ENCODE data around the gene MFAP2.

MFAP2 gene

GRCh38 chr1:17007121-17007520 lies 26.7 kb upstream of the MFAP2 start:
- DNase-seq: no peak

- no peak for DNase-seq
Measured at GRCh38 chr1:17005365-17005740, 24.9 kb upstream of the MFAP2 start.

DNA sequence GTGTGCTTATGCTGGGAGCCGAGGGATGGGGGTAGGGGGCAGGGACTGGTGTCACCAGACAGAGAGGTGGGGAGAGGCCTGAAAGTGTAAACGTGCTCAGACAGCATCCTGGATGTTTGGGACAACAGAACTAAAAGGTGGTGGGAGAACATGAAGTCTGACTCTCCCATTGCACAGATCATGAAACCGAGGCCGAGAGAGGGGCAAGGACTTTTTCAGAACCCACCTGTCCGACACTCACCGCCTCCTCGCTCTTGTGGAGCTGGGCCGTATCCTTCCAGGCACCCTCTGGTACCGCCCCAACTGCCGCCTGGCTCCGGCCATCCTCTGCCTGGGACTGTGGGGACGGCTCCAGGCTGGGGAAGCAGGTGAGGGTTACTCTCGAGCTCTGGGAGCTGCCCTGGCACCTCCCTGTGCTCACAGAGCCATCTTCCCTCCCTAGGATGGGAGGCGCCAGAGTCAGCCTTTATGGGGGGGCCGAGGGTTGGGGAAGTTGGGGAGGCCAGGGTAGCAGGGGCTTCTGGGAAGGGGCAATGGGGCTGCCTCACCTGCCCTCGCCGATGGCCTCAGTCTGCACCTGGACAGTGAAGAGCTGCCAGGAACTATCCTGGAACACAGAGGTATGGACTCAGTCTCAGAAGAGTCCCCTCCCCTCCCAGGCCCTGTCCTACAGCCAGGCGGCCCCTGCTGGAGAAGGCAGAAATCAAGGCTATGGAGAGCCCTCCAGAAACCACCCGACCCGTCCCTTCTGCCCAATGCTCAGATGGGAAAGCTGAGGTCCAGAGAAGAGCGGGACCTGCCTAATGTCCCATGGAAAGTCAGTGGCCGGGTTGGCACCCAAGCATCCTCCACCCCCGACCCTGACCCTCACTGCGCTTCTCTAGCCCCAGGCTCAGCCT lies 24.3 kb upstream of the MFAP2 start:
- DNase-seq: no peak

- DNase-seq: no peak
Measured at GRCh38 chr1:17002524-17002902, 22.1 kb upstream of the MFAP2 start.

- no peak for DNase-seq
Measured at GRCh38 chr1:17001760-17002523, 21.5 kb upstream of the MFAP2 start.

- no peak for DNase-seq
Measured at GRCh38 chr1:16999863-17000262, 19.4 kb upstream of the MFAP2 start.

- no peak for DNase-seq
Measured at GRCh38 chr1:16998589-16998988, 18.2 kb upstream of the MFAP2 start.

GRCh38 chr1:16996845-16997244 lies 16.4 kb upstream of the MFAP2 start:
- no peak for DNase-seq

DNA sequence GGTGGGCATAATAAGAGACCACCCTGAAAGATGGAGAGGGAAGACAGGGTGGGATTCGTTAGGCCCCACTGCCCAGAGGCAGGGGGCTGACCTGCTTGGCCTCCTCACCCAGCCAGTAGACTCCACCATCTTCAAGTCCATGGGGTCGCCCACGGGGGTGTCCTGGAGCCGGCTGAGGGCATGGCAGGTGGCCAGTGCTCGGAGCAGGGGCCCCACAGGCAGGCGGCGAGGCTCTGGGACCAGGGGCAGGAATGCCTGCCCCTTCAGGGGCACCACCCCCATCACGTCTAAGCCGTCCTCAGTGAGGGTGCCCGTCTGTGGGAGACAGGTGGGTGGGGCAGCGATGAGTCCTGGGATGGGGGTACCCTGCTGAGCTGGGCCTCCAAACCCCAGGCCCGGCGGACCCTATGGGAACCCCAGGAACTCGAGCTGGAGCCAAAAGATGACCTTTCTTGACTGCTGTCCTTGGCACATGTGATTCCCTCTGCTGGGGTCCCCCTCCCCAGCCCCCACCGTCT lies 13.2 kb upstream of the MFAP2 start:
- DNase-seq: no peak

DNA sequence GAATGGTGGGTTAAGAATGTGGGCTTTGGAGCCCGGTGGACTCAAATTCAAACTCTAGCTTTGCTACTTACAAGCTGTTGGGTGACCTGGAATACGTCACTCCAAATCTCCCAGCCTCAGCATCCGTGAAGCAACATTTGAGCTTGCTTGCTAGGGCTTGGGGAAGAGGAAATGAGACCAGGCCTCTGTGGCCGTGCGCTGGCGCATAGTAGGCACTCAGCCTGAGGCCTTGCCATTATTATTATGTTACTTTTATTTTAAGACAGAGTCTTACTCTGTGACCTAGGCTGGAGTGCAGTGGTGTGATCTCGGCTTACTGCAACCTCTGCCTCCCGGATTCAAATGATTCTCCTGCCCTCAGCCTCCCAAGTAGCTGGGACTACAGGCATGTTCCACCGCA lies 12.3 kb upstream of the MFAP2 start:
- DNase-seq: no peak

GRCh38 chr1:16992102-16992501 lies 11.7 kb upstream of the MFAP2 start:
- DNase-seq: no peak

DNA sequence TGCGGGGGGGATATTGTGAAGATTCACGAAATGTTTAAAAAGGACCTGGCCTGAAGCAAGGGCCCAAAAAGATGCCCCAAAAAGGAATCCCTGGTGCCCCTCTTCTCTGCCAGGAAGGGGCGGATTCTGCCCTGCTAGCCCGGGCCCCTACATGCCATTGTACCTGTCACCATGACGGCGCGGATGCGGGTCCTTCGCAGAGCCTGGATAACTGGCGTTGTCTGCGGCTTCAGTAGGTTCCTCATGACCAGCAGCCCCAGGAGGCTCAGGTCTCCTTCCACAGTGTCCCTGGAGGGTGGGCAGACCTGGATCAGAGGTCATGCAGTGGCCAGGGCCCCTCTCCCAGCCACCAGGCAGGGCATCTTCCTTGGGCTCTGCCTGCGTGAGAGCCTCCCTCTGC lies 11.2 kb upstream of the MFAP2 start:
- no peak for DNase-seq

DNA sequence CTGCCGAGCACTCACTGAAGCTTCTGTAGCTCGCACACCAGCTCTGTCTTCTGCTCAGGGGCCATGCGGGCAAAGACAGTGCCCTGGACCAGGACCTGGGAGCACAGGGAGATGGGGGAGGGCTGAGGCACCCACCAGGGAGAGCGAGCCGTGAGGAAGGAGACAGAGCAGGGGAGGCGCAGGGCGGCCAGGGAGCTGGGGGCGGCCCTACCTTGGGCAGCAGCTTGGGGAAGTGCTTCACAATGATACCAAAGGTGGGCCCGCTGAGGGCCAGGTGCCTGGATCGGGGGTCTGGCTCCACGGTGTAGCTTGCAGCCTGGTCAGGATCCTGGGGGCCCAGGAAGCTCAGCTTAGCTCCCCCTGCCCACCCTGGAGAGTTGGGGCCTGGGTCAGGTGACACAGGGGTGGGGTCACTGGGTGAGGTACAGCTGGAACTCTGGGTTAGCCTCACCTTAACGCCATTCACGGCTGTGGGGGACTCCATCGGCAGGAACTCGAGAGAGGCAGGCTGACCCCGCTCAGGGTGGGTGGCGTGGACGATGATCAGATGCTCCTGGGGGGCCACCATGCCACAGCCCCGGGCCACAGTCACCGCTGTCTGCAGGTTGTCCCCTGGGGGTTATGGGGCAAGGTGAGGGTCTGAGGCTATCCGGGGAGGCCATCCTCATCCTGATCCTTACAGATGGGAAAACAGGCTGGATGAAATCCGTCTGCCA lies 9.4 kb upstream of the MFAP2 start:
- DNase-seq: no peak

DNA sequence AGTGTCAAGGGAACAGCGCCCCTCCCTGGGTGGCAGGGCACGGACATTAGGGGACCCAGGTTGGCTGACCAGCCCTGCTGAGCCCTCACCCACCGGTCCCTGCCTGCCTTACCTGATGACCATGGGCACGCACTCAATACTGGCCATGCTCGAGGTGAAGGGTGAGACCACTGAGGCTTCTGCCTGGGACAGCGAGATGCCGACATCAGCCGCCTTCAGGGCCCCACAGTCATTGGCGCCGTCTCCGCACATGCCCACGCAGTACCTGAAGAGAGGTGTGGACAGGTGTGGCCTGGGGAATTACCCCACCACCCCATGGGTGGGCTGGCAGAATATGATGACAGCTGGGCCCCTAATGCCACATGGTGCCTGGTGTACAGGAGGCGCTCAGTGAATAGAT lies 7.8 kb upstream of the MFAP2 start:
- no peak for DNase-seq

DNA sequence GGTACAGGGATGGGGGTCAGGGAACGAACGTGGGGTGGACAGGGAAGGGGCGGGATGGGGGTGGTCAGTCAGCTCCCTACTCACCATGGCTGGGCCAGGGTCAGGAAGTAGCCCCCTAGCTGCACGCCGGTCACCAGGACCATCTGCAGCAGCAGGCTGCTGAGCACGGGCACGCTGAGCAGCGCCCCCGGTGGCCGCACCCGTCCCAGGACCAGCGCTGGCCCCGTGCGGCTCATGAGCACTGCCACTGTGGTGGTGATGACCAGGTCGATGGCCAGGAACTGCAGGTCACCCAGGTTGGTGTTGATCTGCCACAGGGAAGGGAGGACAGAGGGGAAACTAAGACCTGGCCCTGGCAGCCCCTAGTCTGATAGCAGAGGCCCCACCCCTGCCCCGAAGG lies 6.5 kb upstream of the MFAP2 start:
- DNase-seq: no peak

- DNase-seq: no peak
Measured at GRCh38 chr1:16986560-16986959, 6.1 kb upstream of the MFAP2 start.

- DNase-seq: no peak
Measured at GRCh38 chr1:16986113-16986512, 5.7 kb upstream of the MFAP2 start.

DNA sequence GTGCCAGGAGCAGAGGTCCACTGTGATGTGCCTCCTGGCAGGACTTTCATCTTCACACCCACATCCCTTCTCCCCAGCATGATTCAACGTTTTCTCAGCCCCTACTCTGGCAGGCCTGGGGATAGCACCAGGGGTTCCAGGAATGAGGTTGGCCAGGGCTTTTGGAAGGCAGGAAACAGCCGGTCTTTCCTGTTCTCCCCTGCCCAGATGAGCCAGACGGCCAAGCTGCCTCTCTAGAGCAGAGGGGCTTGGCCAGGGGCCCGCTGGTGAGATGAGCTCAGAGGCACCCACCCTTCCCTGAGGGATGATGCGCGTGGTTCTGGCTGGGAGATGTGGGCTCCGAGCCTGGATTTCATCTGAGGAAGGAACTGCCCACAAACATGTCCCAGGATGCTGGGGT lies 4.3 kb upstream of the MFAP2 start:
- no peak for DNase-seq

DNA sequence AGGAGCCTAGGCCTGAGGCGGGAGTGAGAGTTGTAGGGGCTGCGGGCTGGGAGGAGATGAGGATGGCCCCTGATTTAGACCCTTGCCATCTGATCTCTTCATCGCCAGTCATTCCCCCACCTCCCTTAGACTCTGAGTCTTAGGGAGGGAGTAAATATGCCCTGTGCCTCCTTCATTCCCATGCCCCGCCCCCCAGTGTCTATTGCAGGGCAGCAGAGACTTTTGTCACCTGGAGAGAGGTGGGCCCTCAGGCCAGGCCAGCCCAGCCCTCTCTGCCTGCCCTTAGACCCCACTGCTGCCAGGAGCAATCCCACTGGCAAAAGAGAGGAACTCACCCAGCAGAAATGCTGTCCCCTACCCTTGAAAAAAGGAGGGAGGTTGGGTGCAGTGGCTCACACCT lies 3.2 kb upstream of the MFAP2 start:
- no peak for DNase-seq

GRCh38 chr1:16982902-16983301 lies 2.5 kb upstream of the MFAP2 start:
- no peak for DNase-seq

GRCh38 chr1:16981269-16981849 lies 939 bp upstream of the MFAP2 start:
- no peak for DNase-seq

DNA sequence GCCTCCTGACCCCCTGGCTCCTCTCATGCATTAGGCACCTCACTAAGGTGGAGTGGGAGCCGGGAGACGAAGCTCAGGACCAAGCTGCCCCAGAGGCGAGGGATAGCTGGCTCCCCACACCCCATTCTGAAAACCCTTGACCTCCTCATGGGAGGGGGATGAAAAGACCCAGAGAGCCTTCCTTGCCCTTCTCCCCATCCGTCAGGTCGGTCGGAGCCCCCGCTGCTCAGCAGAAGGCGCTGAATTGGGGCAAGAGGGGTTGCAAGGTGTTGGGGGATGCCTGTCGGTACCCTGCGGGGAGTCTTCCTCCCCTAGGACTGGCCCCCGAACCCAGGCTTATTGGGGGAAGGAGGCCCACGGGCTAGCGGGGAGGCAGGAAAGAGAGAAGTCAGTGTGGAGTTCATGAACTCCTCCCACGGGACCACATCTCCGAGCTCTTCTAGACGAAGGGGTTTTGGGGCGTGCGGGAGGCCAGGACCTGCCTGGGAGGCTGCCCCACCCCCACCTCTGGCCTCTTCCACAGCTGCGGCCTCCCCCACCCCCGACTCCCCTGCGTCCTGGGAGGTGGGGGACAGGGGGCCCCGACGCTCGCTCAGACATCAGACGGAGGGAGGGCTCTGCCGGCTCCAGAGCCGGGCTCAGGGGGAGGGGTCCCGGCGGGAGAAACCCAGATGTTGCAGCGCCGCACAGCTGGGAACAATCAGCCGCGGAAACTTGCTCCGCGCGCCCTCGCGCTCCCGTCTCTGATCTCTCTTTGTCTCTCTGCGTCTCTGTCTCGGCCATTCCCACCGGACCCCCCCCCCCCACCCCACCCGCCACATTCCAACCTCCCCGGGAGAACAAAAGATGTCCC lies 719 bp downstream of the MFAP2 start:
- DNase-seq: no peak
